Measurements from ENCODE around the gene ZKSCAN3. TPM values are rescaled to one million over a fixed set of nuclear protein-coding genes. Genes with fewer than 3 reads are reported as not detected.

The ZKSCAN3 gene
- total and polyA plus RNA-seq, 2 of the 8 experiments (the other 6 are each of a cell fraction or from before 2014, with no cell fraction given) = 2.7 to 9.8 TPM

DNA sequence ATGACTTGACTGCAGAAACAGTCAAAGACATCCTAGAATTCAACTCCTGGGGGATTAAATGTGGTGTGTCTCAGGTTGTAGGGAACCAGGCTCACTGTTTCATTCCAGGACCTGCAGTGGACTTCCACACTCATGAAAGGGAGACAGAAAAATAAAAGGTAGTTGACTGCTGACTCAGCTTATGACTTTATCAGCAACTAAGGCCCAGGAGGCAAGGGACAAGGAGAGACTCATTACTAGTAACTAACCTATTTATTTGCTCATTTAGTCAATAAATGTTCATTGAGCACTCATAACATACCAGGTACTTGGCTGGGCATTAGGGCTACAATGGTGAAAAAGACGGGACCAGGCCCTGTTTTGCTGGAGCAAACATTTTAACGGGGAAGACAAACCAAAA is 16.7 kb upstream of the ZKSCAN3 start:
- no peak overlapping the region for H3K56ac ChIP-seq (replicated peaks; ENCODE audit: insufficient read length, low read depth, low read length)
- peaks cover 2% of the 10 kb centered on the region; the same call in 1 of the 2 replicates for H3K23me2 ChIP-seq (ENCODE audit: low read depth, low read length)
- H3K18ac ChIP-seq (ENCODE audit: extremely low read depth, low read length) = no peak overlapping the region
- peaks cover 9 to 10% of the 10 kb centered on the region in 2 experiments for H3K9me3 ChIP-seq (ENCODE audit: insufficient read depth in 2 of 2, low read depth in 1 of 2, low read length in 1 of 2)
- POLR2A ChIA-PET (ENCODE audit: partially characterized antibody) = no interaction called here
- H3K27ac ChIP-seq (ENCODE audit: low read depth, low read length) = no peak overlapping the region
- H2BK5ac ChIP-seq (ENCODE audit: low read depth, low read length) = no peak overlapping the region
- no peaks in the 10 kb centered on the region for H3K27me3 ChIP-seq (replicated peaks in 1 of 4; ENCODE audit: control insufficient read depth in 3 of 4, extremely low read depth in 1 of 4, insufficient read depth in 3 of 4, low read length in 3 of 4)
- no peaks in the 10 kb centered on the region for H3K4me1 ChIP-seq (replicated peaks in 1 of 4; ENCODE audit: control insufficient read depth in 3 of 4, insufficient read depth in 4 of 4, low read length in 3 of 4)
- DNase-seq (ENCODE audit: low read depth in 1 of 2, low spot score in 2 of 2) (no peak), FAIRE-seq (no peak)
- CTCF ChIA-PET (ENCODE audit: partially characterized antibody) = interaction anchor here (0.8 kb wide), 1 partner anchor 23 kb away, joined by 4 read pairs; no protein-coding TSS in a partner anchor
- no peak overlapping the region for H4K5ac ChIP-seq (ENCODE audit: insufficient read length, low read depth, low read length)
- H4K91ac ChIP-seq (replicated peaks; ENCODE audit: insufficient read length, low read length) = no peak overlapping the region
- no peak overlapping the region for H2AFZ ChIP-seq (ENCODE audit: low read length)
- H3K9ac ChIP-seq (replicated peaks in 1 of 4; ENCODE audit: extremely low read depth in 1 of 4, low read depth in 3 of 4, low read length in 3 of 4) = no peak overlapping the region
- H3K79me1 ChIP-seq (ENCODE audit: low read depth, low read length) = no peaks in the 10 kb centered on the region
- no peak overlapping the region for H3K23ac ChIP-seq (ENCODE audit: insufficient read length)
- H2BK15ac ChIP-seq (ENCODE audit: low read length) = no peak overlapping the region
- H4K20me1 ChIP-seq (replicated peaks in 1 of 2; ENCODE audit: control insufficient read depth in 1 of 2, insufficient read depth in 2 of 2, low read length in 2 of 2) = no peaks in the 10 kb centered on the region
- no peak overlapping the region for H4K8ac ChIP-seq (ENCODE audit: extremely low read depth, insufficient read depth, low read length)
- no peak overlapping the region for H3K14ac ChIP-seq (ENCODE audit: insufficient read length)
- H3K36me3 ChIP-seq (ENCODE audit: control insufficient read depth in 2 of 4, insufficient read depth in 4 of 4, low read length in 3 of 4) = peaks cover 0 to 8% (median 2%) of the 10 kb centered on the region in 4 experiments; a peak in 3 of 8 replicates
- no peak overlapping the region for H3K4ac ChIP-seq (replicated peaks; ENCODE audit: insufficient read length, low read depth, low read length)
- TF ChIP-seq CTCF (IDR thresholded peaks at IDR 0.05; ENCODE audit: control extremely low read depth in 1 of 3, insufficient read depth in 1 of 3, low read depth in 1 of 3, low read length in 3 of 3) (no peak), BCL11A (IDR thresholded peaks at IDR 0.05; ENCODE audit: low read depth in 2 of 2, low read length in 2 of 2) (no peak), FOSL1 (IDR thresholded peaks at IDR 0.05; ENCODE audit: insufficient read depth, low read depth, low read length) (no peak), TAF7 (optimal IDR thresholded peaks at IDR 0.05; ENCODE audit: borderline replicate concordance, low read depth, low read length) (no peak)
- TF ChIP-seq, protein P1, sequence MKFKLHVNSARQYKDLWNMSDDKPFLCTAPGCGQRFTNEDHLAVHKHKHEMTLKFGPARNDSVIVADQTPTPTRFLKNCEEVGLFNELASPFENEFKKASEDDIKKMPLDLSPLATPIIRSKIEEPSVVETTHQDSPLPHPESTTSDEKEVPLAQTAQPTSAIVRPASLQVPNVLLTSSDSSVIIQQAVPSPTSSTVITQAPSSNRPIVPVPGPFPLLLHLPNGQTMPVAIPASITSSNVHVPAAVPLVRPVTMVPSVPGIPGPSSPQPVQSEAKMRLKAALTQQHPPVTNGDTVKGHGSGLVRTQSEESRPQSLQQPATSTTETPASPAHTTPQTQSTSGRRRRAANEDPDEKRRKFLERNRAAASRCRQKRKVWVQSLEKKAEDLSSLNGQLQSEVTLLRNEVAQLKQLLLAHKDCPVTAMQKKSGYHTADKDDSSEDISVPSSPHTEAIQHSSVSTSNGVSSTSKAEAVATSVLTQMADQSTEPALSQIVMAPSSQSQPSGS (IDR thresholded peaks at IDR 0.05; ENCODE audit: low read length) = no peak
- TF ChIP-seq, protein P2, sequence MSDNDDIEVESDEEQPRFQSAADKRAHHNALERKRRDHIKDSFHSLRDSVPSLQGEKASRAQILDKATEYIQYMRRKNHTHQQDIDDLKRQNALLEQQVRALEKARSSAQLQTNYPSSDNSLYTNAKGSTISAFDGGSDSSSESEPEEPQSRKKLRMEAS (IDR thresholded peaks at IDR 0.05) = no peak
- no peak overlapping the region for H2BK120ac ChIP-seq (replicated peaks; ENCODE audit: low read depth, low read length)
- H2BK12ac ChIP-seq (ENCODE audit: low read depth, low read length) = no peak overlapping the region
- H2BK20ac ChIP-seq (ENCODE audit: low read length) = no peak overlapping the region
- H3K4me3 ChIP-seq (ENCODE audit: extremely low read depth in 1 of 4, insufficient read depth in 2 of 4, low read depth in 3 of 4, low read length in 4 of 4) = no peak overlapping the region
- no peaks in the 10 kb centered on the region; a peak in 1 of 4 replicates for H3K79me2 ChIP-seq (ENCODE audit: control insufficient read depth in 1 of 2, insufficient read depth in 2 of 2, low read length in 2 of 2)
- no peak overlapping the region for H2AK5ac ChIP-seq (ENCODE audit: low read depth, low read length)
- H3K4me2 ChIP-seq (ENCODE audit: insufficient read depth in 1 of 2, low read depth in 2 of 2, low read length in 2 of 2) = no peak overlapping the region
- WGBS, 2 experiments (ENCODE audit: extremely low coverage in 1 of 2, insufficient coverage in 1 of 2, insufficient read length in 1 of 2, insufficient replicate concordance in 2 of 2, low coverage in 1 of 2, low lambda C conversion rate in 2 of 2, missing lambda C conversion rate in 1 of 2) = 76% methylated on average over 2 of the region's 2 CpGs; no CpG with 5 or more reads in 1 of the 2 experiments

Measured in H1 (cell line).